GM15510 (cell line): Measurements from ENCODE around the gene FRMD5.

Source experiments
- POLR2A ChIP-seq: IDR thresholded peaks from 3 replicates; pipeline ENCODE4 v1.6.1; 2011; ENCODE audit warnings: borderline replicate concordance; ENCODE audit not compliant: insufficient read length; ENCODE audit errors: extremely low read depth

Gene FRMD5

GRCh38 chr15:43985976-43986680, 208.9 kb downstream of the FRMD5 start:
- no peak for TF ChIP-seq POLR2A

- TF ChIP-seq POLR2A, result no peak
Observed at GRCh38 chr15:43981576-43981975, 213.5 kb downstream of the FRMD5 start.

- no peak for TF ChIP-seq POLR2A
Observed at GRCh38 chr15:43977072-43977884, 217.8 kb downstream of the FRMD5 start.

- no peak for TF ChIP-seq POLR2A
Observed at GRCh38 chr15:43975770-43976169, 219.3 kb downstream of the FRMD5 start.

GRCh38 chr15:43975326-43975725, 219.7 kb downstream of the FRMD5 start:
- TF ChIP-seq POLR2A, result no peak

GRCh38 chr15:43974852-43975251, 220.2 kb downstream of the FRMD5 start:
- TF ChIP-seq POLR2A, result no peak

GRCh38 chr15:43969802-43970375, 225.2 kb downstream of the FRMD5 start:
- no peak for TF ChIP-seq POLR2A

GRCh38 chr15:43968551-43968950, 226.5 kb downstream of the FRMD5 start:
- TF ChIP-seq POLR2A, result no peak

- TF ChIP-seq POLR2A, result no peak
Observed at GRCh38 chr15:43966646-43967045, 228.4 kb downstream of the FRMD5 start.

GRCh38 chr15:43958861-43959330, 236.2 kb downstream of the FRMD5 start:
- TF ChIP-seq POLR2A, result no peak

- TF ChIP-seq POLR2A, result no peak
Observed at GRCh38 chr15:43957724-43958123, 237.3 kb downstream of the FRMD5 start.

GRCh38 chr15:43955140-43955539, 239.9 kb downstream of the FRMD5 start:
- TF ChIP-seq POLR2A, result no peak

- no peak for TF ChIP-seq POLR2A
Observed at GRCh38 chr15:43954181-43954621, 240.9 kb downstream of the FRMD5 start.

GRCh38 chr15:43953402-43953801, 241.7 kb downstream of the FRMD5 start:
- no peak for TF ChIP-seq POLR2A

- TF ChIP-seq POLR2A, result no peak
Observed at GRCh38 chr15:43950531-43950930, 244.5 kb downstream of the FRMD5 start.

- TF ChIP-seq POLR2A, result no peak
Observed at GRCh38 chr15:43948691-43949325, 246.3 kb downstream of the FRMD5 start.

GRCh38 chr15:43943511-43943910, 251.6 kb downstream of the FRMD5 start:
- TF ChIP-seq POLR2A, result no peak
